Small intestine (tissue), 7 donors: ENCODE results near the gene RRM2. TPM values are rescaled to one million over a fixed set of nuclear protein-coding genes. Genes with fewer than 3 reads are reported as not detected.
A peak's percentile ranks its signal among the peaks of the same experiment; 100 is the strongest.

Experiments
- DNase-seq, 2 donors: peaks; one replicate each; pipeline versions ENCODE4 v3.0.0 to v3.0.0-alpha.2; 2013
- FAIRE-seq: peaks from 2 replicates; lab custom pipeline; 2012; peaks lifted over from hg19 to GRCh38; lab: Jason Lieb, UNC
- H3K27ac ChIP-seq, 3 donors: one replicate each; pipeline ENCODE4 v1.5.1; 2013; ENCODE audit warnings: low read length in 2 of 3, mild to moderate bottlenecking in 2 of 3, control low read depth in 1 of 3, inconsistent platforms in 1 of 3, low read depth in 1 of 3, moderate library complexity in 1 of 3
- H3K27me3 ChIP-seq, 3 donors: one replicate each; pipeline ENCODE4 v1.6.1; 2013; ENCODE audit warnings: low read length in 3 of 3, inconsistent platforms in 1 of 3; ENCODE audit not compliant: control insufficient read depth in 3 of 3, insufficient read depth in 3 of 3
- H3K36me3 ChIP-seq, 3 donors: one replicate each; pipeline ENCODE4 v1.6.1; 2013; ENCODE audit warnings: low read length in 3 of 3, inconsistent platforms in 1 of 3, low read depth in 1 of 3, mild to moderate bottlenecking in 1 of 3, moderate library complexity in 1 of 3; ENCODE audit not compliant: control insufficient read depth in 3 of 3, insufficient read depth in 2 of 3
- H3K4me1 ChIP-seq, 3 donors: one replicate each; pipeline ENCODE4 v1.6.1; 2013; ENCODE audit warnings: low read length in 2 of 3, inconsistent platforms in 1 of 3, low read depth in 1 of 3, mild to moderate bottlenecking in 1 of 3, moderate library complexity in 1 of 3; ENCODE audit not compliant: control insufficient read depth in 3 of 3, insufficient read depth in 2 of 3
- H3K4me3 ChIP-seq, 3 donors: one replicate each; pipeline ENCODE4 v1.5.1; 2013; ENCODE audit warnings: low read length in 3 of 3, control low read depth in 1 of 3, inconsistent platforms in 1 of 3, low read depth in 1 of 3, mild to moderate bottlenecking in 1 of 3, moderate library complexity in 1 of 3
- H3K9me3 ChIP-seq, 2 donors: one replicate each; pipeline ENCODE4 v1.6.1; 2013; ENCODE audit warnings: low read depth in 1 of 2, low read length in 1 of 2; ENCODE audit not compliant: control insufficient read depth in 2 of 2, insufficient read depth in 1 of 2
- WGBS, 3 donors: extraction: QIAGEN DNeasy Blood & Tissue Kit; methylation state at CpG; one replicate each; pipeline ENCODE4 v1.1.7; 2013; 5-methylcytosine and 5-hydroxymethylcytosine counted together
- polyA plus RNA-seq, 4 donors: library from polyadenylated mRNA; stranded (reverse) in 3 of 4; unstranded in 1 of 4; fragments of 200-250 nt in 3 of 4; fragments of 120-200 nt in 1 of 4; gene quantifications; one replicate each; pipeline versions ENCODE4 v1.2.1 to v1.2.3, GENCODE V29; 2013
- donor health status: healthy with polysubstance abuse.
- donor health status: control.
- donor health status: control.
- donor health status: Bipolar disorder and iron deficiency.
- donor health status: healthy.

RRM2 gene
- polyA plus RNA-seq, 4 donors = 5.4 to 62.9 (median 19.9) TPM

DNA sequence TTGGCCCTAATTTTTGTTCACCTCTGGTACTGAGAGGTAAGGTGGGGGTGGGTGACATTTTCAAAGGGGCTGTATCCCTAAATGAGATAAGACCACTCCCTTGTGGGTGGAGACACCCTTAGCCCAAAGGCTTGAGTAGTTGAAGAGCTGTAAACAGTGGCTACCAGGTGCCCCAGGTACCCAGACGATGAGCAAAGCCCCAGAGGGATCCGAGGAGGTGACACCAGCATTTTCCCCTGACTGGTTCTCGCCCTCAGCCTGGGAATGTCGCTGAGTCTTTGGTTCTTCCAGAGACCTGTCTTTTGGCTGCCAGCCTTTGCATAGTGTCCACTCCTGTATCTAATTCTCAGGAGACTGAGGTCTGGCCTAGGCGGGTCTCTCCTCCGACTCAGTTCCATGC, 36.5 kb downstream of the RRM2 start:
- Histone ChIP-seq H3K36me3 (peaks cover 0 to 12% (median 0%) of the 10 kb centered on the region in 3 donors), H3K4me3 (no peak overlapping the region), H3K9me3 (no peaks in the 10 kb centered on the region), H3K27me3 (no peaks in the 10 kb centered on the region), H3K4me1 (peaks cover 0 to 47% (median 2%) of the 10 kb centered on the region in 3 donors), H3K27ac (peak overlapping the region in 1 of 3 donors; percentile 31)
- DNase-seq (no peak), FAIRE-seq (no peak)
- WGBS, 3 donors = 88 to 94% (median 89%) methylated on average over 6 of the region's 6 CpGs

DNA sequence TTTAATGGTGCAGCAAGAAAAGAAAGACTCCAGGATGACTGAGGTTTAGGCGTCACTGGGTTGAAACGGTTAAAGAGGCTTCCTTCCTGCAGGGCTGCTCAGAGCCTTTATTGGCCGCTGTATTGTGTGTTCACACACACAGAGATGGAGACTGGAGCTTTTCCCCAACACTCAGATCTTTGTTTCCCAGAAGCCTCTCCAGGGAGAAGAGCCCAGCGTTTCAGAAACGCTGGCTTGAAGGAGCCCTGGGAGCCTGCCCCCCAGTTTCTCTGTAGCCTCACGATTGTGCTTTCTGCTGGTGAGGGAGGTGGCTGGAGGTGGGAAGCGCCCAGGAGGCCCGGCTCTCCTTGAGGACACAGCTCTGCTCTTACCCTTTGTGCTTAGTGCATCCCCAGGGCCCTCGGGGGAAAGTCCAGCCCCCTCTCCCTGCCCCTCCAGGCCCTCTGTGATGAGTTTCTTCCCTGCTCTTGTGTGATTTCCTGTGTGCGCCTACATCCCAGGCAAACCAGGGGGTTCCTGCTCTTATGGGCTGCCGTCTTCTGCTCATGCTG, 37.1 kb downstream of the RRM2 start:
- Histone ChIP-seq H3K27me3 (no peaks in the 10 kb centered on the region), H3K27ac (peak overlapping the region in 1 of 3 donors; percentile 33), H3K9me3 (no peaks in the 10 kb centered on the region), H3K4me1 (peaks cover 0 to 47% (median 2%) of the 10 kb centered on the region in 3 donors), H3K4me3 (no peak overlapping the region), H3K36me3 (peaks cover 0 to 12% (median 0%) of the 10 kb centered on the region in 3 donors)
- 65 to 73% (median 72%) methylated on average over 11 of the region's 11 CpGs for WGBS, 3 donors
- DNase-seq = peak in 1 of 2 donors; percentile 74
- no peak for FAIRE-seq

DNA sequence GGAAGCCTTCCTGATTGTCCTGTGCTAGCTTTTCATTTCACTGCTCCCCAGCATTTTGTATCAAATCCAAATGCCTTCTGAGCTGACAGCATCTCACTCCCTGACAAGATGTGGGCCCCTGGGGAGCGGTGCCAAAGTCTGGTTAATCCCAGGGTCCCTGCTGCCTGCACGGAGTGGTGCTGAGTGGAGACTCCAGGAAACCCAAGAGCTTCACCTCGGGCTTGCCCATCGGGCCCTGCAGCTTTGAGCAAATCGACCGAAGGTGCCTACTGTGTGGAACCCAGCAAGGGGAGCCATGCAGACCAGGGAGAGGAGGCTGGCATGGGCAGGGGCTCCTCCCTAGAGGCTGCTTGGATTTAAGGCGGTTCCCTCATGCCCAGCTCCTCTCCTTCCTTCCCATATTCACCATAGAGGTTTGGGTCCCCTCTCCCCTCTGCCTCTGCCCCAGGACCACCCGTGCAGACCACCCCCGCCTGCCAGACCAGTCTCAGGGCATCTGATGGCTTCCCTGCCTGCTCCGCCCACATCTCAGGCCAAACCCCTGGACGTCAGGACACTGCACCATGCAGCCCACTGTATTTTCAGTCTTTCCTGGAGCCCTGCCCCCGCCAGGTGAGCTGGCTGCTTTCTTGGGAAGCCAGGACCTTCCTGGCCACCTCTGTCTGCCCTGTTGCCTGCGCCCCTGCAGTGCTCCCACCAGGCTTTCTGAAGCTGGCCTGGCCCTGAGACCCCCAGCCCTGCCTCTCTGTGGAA, 37.8 kb downstream of the RRM2 start:
- Histone ChIP-seq H3K9me3 (no peaks in the 10 kb centered on the region), H3K36me3 (peaks cover 0 to 13% (median 0%) of the 10 kb centered on the region in 3 donors), H3K27ac (peak overlapping the region in 1 of 3 donors; percentile 55), H3K4me1 (peaks cover 0 to 47% (median 2%) of the 10 kb centered on the region in 3 donors), H3K27me3 (no peaks in the 10 kb centered on the region), H3K4me3 (no peak overlapping the region)
- FAIRE-seq = no peak
- DNase-seq = no peak
- 86 to 93% (median 89%) methylated on average over 13 of the region's 13 CpGs for WGBS, 3 donors

DNA sequence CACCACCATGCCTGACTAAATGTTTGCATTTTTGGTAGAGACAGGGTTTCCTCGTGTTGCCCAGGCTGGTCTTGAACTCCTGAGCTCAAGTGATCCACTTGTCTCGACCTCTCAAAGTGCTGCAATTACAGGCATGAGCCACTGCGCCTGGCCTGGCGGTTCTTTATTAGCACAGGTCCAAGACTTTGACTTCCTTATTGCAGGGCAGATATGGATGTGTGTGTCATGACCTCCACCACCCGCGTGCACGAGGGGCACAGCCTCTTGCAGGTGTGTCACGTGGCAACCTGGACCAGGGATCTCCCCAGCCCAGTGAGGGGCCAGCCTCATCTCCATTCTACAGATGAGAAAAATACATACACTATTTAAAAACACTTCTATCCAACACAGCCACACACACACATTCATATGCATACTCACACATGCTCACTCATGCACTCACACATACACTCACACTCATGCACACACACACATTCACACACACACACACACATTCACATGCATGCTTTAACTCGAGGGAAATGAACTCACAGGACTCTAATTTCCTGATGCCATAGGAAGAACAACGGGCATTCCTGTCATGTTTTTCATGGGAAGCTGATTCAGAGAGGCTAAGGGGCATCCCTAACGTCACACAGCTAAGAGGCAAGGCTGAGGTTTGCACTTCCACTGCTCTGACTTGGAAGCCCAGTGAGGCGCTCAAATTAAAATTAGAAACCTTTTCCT, 38.8 kb downstream of the RRM2 start:
- 20 to 59% (median 44%) methylated on average over 12 of the region's 12 CpGs for whole genome bisulfite sequencing, 3 donors
- Histone ChIP-seq H3K9me3 (no peaks in the 10 kb centered on the region), H3K27me3 (no peaks in the 10 kb centered on the region), H3K36me3 (peaks cover 0 to 12% (median 0%) of the 10 kb centered on the region in 3 donors), H3K4me3 (no peak overlapping the region), H3K27ac (peak overlapping the region in 2 of 3 donors; percentile 21 to 55), H3K4me1 (peaks cover 0 to 47% (median 2%) of the 10 kb centered on the region in 3 donors)
- FAIRE-seq (no peak), DNase-seq (peak; percentile 89 to 90)

DNA sequence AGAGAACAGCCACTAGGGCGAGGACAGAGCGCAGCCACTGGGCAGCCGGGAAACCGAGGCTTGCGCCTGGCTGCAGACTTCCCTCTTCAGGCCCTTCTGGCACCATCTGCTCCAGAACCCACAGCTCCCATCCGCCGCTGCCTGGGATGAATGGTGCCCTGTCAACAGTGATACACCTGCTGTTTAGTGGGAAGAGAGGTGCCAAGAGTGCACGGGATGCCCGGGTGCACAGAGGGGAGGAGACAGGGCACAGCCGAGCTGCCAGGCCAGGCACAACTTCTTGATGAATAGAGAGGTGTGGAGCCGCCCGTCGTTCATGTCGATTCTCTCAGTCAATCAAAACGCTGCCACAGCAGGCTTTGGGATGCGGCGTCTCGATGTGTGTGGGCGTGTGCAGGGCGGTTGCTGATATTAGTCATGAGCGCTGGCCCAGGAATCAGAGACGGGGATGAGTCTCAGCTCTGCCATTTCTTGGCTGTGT, 39.5 kb downstream of the RRM2 start:
- FAIRE-seq (no peak), DNase-seq (peak in 1 of 2 donors; percentile 72)
- peak overlapping the region in 1 of 3 donors; percentile 21 for H3K27ac ChIP-seq
- no peak overlapping the region for H3K4me3 ChIP-seq
- H3K4me1 ChIP-seq = peaks cover 0 to 47% (median 2%) of the 10 kb centered on the region in 3 donors
- 27 to 59% (median 48%) methylated on average over 22 of the region's 22 CpGs for WGBS, 3 donors
- no peaks in the 10 kb centered on the region for H3K9me3 ChIP-seq
- H3K36me3 ChIP-seq = peaks cover 0 to 9% (median 0%) of the 10 kb centered on the region in 3 donors
- no peaks in the 10 kb centered on the region for H3K27me3 ChIP-seq

DNA sequence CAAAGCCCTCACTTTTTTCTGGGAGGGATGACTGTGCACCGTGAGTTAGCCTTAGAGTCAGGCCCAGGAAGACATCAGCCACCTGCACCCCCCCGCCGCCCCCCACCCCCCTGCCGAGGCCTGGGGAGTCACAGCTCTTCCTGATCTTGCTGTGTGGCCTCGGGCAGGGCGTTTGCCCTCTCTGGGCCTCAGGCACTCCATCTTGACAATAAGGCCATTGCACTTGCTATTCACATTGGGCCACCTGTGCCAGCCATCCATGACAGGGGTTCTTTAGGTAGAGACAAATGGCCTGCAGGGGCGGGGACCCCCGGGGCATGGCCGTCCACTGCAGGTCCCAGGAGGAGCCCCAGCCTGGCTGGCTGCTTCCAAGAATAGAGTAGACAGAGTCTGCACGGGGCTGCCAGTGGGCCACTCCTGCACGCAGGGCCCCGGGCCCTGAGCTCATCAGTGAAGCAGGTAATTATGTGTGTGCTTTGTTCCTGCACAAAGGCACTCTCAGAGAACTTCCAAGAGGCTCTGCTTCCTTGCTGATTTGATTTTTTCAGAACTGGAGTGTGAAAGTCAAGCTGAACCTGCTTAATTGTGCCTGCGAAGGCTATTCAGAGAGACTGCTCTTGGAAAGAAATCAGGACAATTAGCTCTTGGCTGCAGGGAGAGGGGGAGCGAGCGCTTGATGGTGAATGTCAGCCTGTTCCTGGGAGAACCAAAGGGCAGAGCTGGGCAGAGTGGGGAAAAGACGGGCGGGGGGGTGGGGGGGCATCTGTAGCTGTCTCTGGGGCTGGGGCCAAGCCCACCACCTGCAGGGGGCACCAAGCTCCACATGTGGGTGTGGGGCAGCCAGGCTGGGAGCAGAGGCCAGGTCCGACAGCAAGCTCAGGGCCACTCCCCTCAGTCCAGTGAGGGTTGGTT, 40.3 kb downstream of the RRM2 start:
- FAIRE-seq = no peak
- DNase-seq = peak in 1 of 2 donors; percentile 37
- no peaks in the 10 kb centered on the region for H3K9me3 ChIP-seq
- no peak overlapping the region for H3K4me3 ChIP-seq
- H3K27ac ChIP-seq = peak overlapping the region in 1 of 3 donors; percentile 34
- WGBS, 3 donors = 43 to 72% (median 59%) methylated on average over 18 of the region's 18 CpGs
- peaks cover 0 to 9% (median 0%) of the 10 kb centered on the region in 3 donors for H3K36me3 ChIP-seq
- peaks cover 0 to 55% (median 2%) of the 10 kb centered on the region in 3 donors for H3K4me1 ChIP-seq
- no peaks in the 10 kb centered on the region for H3K27me3 ChIP-seq

DNA sequence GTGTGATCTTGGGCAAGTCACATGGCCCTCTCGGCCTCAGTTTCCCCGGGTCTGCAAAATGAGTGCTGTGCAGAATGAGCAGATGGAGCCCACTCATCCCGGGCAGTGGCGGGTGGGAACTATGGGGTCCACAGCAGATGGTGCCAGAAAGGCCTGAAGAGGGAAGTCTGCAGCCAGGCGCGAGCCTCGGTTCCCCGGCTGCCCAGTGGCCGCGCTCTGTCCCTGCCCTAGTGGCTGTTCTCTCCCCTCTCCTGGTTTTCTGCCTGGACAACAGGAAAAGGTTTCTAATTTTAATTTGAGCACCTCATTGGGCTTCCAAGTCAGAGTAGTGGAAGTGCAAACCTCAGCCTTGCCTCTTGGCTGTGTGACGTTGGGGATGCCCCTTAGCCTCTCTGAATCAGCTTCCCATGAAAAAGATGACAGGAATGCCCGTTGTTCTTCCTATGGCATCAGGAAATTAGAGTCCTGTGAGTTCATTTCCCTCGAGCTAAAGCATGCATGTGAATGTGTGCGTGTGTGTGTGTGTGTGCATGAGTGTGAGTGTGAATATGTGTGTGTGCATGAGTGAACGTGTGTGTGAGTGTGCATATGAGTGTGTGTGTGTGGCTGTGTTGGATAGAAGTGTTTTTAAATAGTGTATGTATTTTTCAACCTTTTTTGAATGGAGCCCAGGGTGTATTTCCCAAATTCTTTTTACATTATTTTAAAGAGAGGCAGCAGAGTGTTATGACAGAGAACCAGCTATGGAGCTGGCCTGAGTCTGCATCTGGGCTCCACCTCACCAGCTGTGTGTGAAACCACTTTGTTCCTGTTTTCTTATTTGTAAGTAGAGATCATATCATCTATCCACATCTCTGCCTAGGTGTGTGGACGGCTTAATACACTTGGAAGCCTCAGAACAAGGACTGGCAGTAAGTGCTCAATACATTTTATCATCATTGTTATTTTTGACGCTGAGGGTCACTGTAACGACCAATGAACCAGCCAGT, 41.3 kb downstream of the RRM2 start:
- H3K4me1 ChIP-seq = peaks cover 0 to 55% (median 2%) of the 10 kb centered on the region in 3 donors
- no peaks in the 10 kb centered on the region for H3K27me3 ChIP-seq
- H3K4me3 ChIP-seq = no peak overlapping the region
- DNase-seq (no peak), FAIRE-seq (no peak)
- peaks cover 0 to 9% (median 0%) of the 10 kb centered on the region in 3 donors for H3K36me3 ChIP-seq
- no peak overlapping the region for H3K27ac ChIP-seq
- WGBS, 3 donors = 80 to 86% (median 81%) methylated on average over 15 to 18 of the region's 18 CpGs
- no peaks in the 10 kb centered on the region for H3K9me3 ChIP-seq
